ENCODE measurements around the gene WEE1. TPM values are rescaled to one million over a fixed set of nuclear protein-coding genes. Genes with fewer than 3 reads are reported as not detected.

Gene WEE1
- total RNA-seq, 1 experiment from 2014 or later: 32.2 TPM

- Histone ChIP-seq H3K4me1 (replicated peaks; ENCODE audit: insufficient read depth) (peaks cover 54% of the 10 kb centered on the region), H3K4me2 (peak overlapping the region; percentile 58)
Observed at GRCh38 chr11:9529334-9529650, 44.2 kb upstream of the WEE1 start.

GRCh38 chr11:9530020-9530621 is 43.3 kb upstream of the WEE1 start:
- peak overlapping the region; percentile 58 for H3K4me2 ChIP-seq
- peak overlapping the region; percentile 73 for H3K27ac ChIP-seq
- intact Hi-C loops (cut with micrococcal nuclease; ENCODE audit: unreplicated experiment): no loop called here
- POLR2A ChIA-PET (ENCODE audit: unreplicated experiment): interaction anchor here (0.6 kb wide), 1 partner anchor 220 kb away, joined by 4 read pairs; no protein-coding TSS in a partner anchor
- H4K20me1 ChIP-seq (ENCODE audit: insufficient read depth): no peaks in the 10 kb centered on the region
- H3K79me2 ChIP-seq (ENCODE audit: low read depth): no peaks in the 10 kb centered on the region
- no peaks in the 10 kb centered on the region for H3K9me2 ChIP-seq (ENCODE audit: insufficient read depth)
- peaks cover 62% of the 10 kb centered on the region for H3K4me1 ChIP-seq (replicated peaks; ENCODE audit: insufficient read depth)
- H3K36me3 ChIP-seq (ENCODE audit: low read depth): no peaks in the 10 kb centered on the region
- BruUV-seq (replicated peaks): no TSS peak
- H3K27me3 ChIP-seq (ENCODE audit: insufficient read depth, low read depth): no peaks in the 10 kb centered on the region
- H2AFZ ChIP-seq: no peak overlapping the region
- H3F3A ChIP-seq (ENCODE audit: insufficient read depth, low read depth): peaks cover 29% of the 10 kb centered on the region
- DNase-seq: peak in 1 of 2 experiments; percentile 74
- TF ChIP-seq EZH2 (IDR thresholded peaks at IDR 0.05; ENCODE audit: low read depth): no peak
- TF ChIP-seq, protein P1, sequence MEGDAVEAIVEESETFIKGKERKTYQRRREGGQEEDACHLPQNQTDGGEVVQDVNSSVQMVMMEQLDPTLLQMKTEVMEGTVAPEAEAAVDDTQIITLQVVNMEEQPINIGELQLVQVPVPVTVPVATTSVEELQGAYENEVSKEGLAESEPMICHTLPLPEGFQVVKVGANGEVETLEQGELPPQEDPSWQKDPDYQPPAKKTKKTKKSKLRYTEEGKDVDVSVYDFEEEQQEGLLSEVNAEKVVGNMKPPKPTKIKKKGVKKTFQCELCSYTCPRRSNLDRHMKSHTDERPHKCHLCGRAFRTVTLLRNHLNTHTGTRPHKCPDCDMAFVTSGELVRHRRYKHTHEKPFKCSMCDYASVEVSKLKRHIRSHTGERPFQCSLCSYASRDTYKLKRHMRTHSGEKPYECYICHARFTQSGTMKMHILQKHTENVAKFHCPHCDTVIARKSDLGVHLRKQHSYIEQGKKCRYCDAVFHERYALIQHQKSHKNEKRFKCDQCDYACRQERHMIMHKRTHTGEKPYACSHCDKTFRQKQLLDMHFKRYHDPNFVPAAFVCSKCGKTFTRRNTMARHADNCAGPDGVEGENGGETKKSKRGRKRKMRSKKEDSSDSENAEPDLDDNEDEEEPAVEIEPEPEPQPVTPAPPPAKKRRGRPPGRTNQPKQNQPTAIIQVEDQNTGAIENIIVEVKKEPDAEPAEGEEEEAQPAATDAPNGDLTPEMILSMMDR (conservative IDR thresholded peaks at IDR 0.05): no peak
- H3K4me3 ChIP-seq: no peak overlapping the region
- H3K9me3 ChIP-seq (ENCODE audit: insufficient read depth, low read depth): no peaks in the 10 kb centered on the region
- CTCF ChIA-PET: no interaction called here

More at GRCh38 chr11:9529334-9529650, 44.2 kb upstream of the WEE1 start:
- Histone ChIP-seq H3K27ac (peak overlapping the region; percentile 73), H3K9me3 (ENCODE audit: insufficient read depth, low read depth) (no peaks in the 10 kb centered on the region), H3K27me3 (ENCODE audit: insufficient read depth, low read depth) (no peaks in the 10 kb centered on the region), H4K20me1 (ENCODE audit: insufficient read depth) (no peaks in the 10 kb centered on the region), H3K36me3 (ENCODE audit: low read depth) (no peaks in the 10 kb centered on the region), H3F3A (ENCODE audit: insufficient read depth, low read depth) (peaks cover 21% of the 10 kb centered on the region), H2AFZ (no peak overlapping the region), H3K79me2 (ENCODE audit: low read depth) (no peaks in the 10 kb centered on the region), H3K4me3 (no peak overlapping the region), H3K9me2 (ENCODE audit: insufficient read depth) (no peaks in the 10 kb centered on the region)
- no peak for DNase-seq
- ChIA-PET POLR2A (ENCODE audit: unreplicated experiment) (interaction anchor here (0.5 kb wide), 1 partner anchor 554 kb away, joined by 3 read pairs; no protein-coding TSS in a partner anchor), CTCF (no interaction called here)
- intact Hi-C loops (cut with micrococcal nuclease; ENCODE audit: unreplicated experiment): no loop called here
- BruUV-seq (replicated peaks): no TSS peak
- TF ChIP-seq, protein P1 (conservative IDR thresholded peaks at IDR 0.05): no peak

DNA sequence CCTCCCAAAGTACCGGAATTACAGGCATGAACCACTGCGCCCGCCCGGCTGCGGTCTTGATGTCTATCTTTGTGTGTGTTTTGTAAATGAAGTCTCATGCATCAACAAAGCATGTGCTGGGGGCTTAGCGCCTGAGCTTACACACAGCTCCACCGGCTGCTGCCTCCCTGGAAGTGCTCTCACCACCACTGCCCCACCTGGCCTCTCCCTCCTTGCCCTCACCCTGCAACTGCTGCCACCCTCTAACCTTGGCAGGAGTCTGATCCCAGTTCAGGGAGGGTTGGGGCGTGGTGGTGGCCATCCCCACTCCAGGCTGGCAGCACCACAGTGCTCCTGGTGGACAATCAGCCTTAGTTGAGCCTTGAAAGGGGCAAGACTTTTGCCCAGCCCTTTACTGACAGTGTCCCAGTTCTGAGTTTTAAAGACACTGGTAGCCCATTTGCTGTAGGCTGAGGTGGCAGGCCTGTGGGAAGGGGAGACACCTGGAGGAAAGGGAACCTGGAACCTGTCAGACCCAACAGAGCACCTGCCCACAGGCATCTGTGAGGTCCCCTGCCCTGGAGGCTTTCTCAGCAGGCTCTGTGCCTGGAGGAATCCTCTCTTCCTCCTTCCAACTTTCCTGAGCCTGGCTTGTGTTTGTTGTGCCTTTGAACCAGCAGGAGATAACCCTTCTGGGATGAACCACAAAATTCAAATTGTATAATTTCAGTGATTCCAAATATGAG is 42.4 kb upstream of the WEE1 start:
- ChIA-PET CTCF (no interaction called here), POLR2A (ENCODE audit: unreplicated experiment) (no interaction called here)
- H3K4me1 ChIP-seq (replicated peaks; ENCODE audit: insufficient read depth): peaks cover 67% of the 10 kb centered on the region
- no peaks in the 10 kb centered on the region for H3K9me3 ChIP-seq (ENCODE audit: insufficient read depth, low read depth)
- no peak overlapping the region for H3K4me3 ChIP-seq
- peaks cover 35% of the 10 kb centered on the region for H3F3A ChIP-seq (ENCODE audit: insufficient read depth, low read depth)
- H3K79me2 ChIP-seq (ENCODE audit: low read depth): no peaks in the 10 kb centered on the region
- H4K20me1 ChIP-seq (ENCODE audit: insufficient read depth): no peaks in the 10 kb centered on the region
- peak overlapping the region; percentile 73 for H3K27ac ChIP-seq
- TF ChIP-seq, protein P1 (conservative IDR thresholded peaks at IDR 0.05): no peak
- TF ChIP-seq EZH2 (IDR thresholded peaks at IDR 0.05; ENCODE audit: low read depth): no peak
- peak in 1 of 2 experiments; percentile 38 for DNase-seq
- no peaks in the 10 kb centered on the region for H3K36me3 ChIP-seq (ENCODE audit: low read depth)
- no peaks in the 10 kb centered on the region for H3K9me2 ChIP-seq (ENCODE audit: insufficient read depth)
- no TSS peak for BruUV-seq (replicated peaks)
- H2AFZ ChIP-seq: no peak overlapping the region
- H3K4me2 ChIP-seq: no peak overlapping the region
- intact Hi-C loops (cut with micrococcal nuclease; ENCODE audit: unreplicated experiment): no loop called here
- H3K27me3 ChIP-seq (ENCODE audit: insufficient read depth, low read depth): no peaks in the 10 kb centered on the region
